ENCODE results near the gene SH3BGRL3. TPM values are rescaled to one million over a fixed set of nuclear protein-coding genes. Genes with fewer than 3 reads are reported as not detected.
A peak's percentile ranks its signal among the peaks of the same experiment; 100 is the strongest.

Gene SH3BGRL3
- total RNA-seq, 2 donors from 2014 or later, result 361 to 478 TPM

DNA sequence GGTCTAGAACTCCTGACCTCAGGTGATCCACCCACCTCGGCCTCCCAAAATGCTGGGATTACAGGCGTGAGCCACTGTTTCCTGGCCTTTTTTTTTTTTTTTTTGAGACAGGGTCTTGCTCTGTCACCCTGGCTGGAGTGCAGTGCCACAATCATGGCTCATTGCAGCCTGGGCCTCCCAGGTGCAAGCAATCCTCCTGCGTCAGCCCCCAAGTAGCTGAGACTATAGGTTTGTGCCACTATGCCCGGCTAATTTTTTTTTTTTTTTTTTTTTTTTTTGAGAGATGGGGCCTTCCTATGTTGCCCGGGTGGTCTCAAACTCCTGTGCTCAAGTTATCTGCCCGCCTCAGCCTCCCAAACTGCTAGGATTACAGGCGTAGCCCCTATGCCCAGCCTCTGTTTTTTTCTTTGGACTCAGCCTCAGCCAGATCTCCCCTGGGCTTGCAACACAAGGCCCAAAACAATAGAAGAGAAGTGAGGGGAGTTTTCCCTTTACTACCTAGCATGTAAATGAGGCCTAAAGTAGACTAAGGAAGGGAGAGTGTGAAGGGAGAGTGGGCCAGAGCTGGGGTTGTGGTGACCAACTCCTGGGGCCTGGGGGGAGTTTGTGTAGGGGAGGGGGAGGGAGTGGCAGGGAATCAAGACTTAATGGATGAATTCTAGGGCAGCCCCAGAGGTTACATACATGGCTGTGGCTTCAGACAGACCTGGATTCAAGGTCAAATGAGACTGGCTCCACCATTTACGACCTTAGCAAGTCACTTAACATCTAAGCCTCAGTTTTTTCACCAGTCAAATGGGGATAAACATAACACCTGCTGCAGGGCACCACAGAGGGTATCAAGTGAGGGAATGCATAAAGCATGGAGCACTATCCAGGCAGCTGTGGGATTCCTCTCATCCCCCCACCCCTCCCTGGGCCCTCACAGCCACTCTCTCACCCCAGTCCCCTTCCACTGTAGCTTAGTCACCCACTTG, 36.3 kb downstream of the SH3BGRL3 start:
- Histone ChIP-seq H3K27ac (no peak overlapping the region), H3K4me1 (no peaks in the 10 kb centered on the region), H3K27me3 (no peaks in the 10 kb centered on the region), H3K4me3 (no peak overlapping the region), H3K36me3 (no peaks in the 10 kb centered on the region), H3K9ac (ENCODE audit: low read depth in 2 of 2, low read length in 2 of 2) (no peak overlapping the region), H3K9me3 (no peaks in the 10 kb centered on the region)
- TF ChIP-seq CTCF (IDR thresholded peaks at IDR 0.05), result no peak
- no peak for DNase-seq
- intact Hi-C loops (cut with DNase I), result no loop called here

DNA sequence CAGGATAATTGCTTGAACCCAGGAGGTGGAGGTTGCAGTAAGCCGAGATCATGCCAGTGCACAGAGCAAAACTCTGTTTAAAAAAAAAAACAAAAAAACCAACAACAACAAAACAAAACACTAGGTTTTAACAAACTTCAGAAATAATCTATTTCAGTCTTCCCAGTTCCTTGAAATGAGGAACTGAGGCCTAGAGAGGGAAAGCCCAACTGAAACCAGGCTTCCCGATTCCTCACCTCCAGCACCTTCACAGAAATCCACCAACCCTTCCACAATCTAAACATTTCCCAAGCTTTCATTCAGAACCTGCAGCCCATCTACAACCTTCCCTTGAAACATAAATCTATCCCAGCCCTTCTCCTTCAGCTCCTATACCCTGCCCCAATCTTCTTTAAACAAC, 37.3 kb downstream of the SH3BGRL3 start:
- Histone ChIP-seq H3K27me3 (no peaks in the 10 kb centered on the region), H3K9me3 (no peaks in the 10 kb centered on the region), H3K9ac (ENCODE audit: low read depth in 2 of 2, low read length in 2 of 2) (no peak overlapping the region), H3K27ac (no peak overlapping the region), H3K4me1 (no peaks in the 10 kb centered on the region), H3K36me3 (no peaks in the 10 kb centered on the region), H3K4me3 (no peak overlapping the region)
- intact Hi-C loops (cut with DNase I), result no loop called here
- DNase-seq, result no peak
- TF ChIP-seq CTCF (IDR thresholded peaks at IDR 0.05), result no peak

DNA sequence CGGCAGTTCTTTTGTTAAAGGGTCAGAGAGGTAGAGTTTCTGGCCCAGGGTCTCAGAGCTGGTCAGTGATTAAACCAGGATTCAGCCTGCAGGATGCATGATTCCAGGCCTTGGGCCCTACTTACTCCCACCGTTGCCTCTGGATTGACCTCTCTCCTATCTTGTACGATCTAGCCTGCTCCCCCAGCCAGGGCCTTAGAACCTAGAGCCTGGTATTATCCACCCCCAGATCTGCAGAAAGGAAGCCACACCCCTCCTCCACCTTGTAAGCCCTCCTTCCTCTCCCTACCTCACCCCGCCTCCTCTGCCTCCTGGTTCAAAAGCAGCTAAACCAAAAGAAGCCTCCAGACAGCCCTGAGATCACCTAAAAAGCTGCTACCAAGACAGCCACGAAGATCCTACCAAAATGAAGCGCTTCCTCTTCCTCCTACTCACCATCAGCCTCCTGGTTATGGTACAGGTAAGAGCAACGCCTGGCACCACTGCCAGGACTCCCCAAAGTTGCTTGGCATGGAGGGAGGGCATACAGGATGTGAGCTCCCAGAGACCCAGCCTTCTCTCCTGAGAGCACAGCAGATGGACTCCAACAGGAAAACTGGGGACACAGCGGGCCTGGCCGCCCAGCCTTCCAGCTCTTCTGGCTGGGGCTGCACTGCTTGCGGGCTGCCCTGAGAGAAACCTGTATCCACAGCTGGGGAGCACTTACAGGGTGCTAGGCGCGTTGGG, 37.9 kb downstream of the SH3BGRL3 start, which contains the start of gene CD52:
TSS of gene CD52 (plus strand) at position 347 of the 726 bp plus-strand sequence. CDS start at position 407, 60 bp downstream.
- H3K4me1 ChIP-seq, result no peaks in the 10 kb centered on the region
- no peak for DNase-seq
- H3K9me3 ChIP-seq, result no peaks in the 10 kb centered on the region
- peak within 1 kb of the TSS; percentile 29 to 39 for H3K9ac ChIP-seq (ENCODE audit: low read depth in 2 of 2, low read length in 2 of 2)
- intact Hi-C loops (cut with DNase I), result no loop called here
- peak within 1 kb of the TSS; percentile 63 for H3K27ac ChIP-seq
- H3K4me3 ChIP-seq, result peak within 1 kb of the TSS; percentile 32
- no peaks in the 10 kb centered on the region for H3K27me3 ChIP-seq
- no peak for TF ChIP-seq CTCF (IDR thresholded peaks at IDR 0.05)
- H3K36me3 ChIP-seq, result no peaks in the 10 kb centered on the region

- Histone ChIP-seq H3K4me1 (no peaks in the 10 kb centered on the region), H3K9ac (ENCODE audit: low read depth in 2 of 2, low read length in 2 of 2) (peak overlapping the region in 1 of 2 donors; percentile 29), H3K27ac (peak overlapping the region; percentile 63), H3K4me3 (peak overlapping the region; percentile 32), H3K27me3 (no peaks in the 10 kb centered on the region), H3K36me3 (no peaks in the 10 kb centered on the region), H3K9me3 (no peaks in the 10 kb centered on the region)
- intact Hi-C loops (cut with DNase I), result no loop called here
- no peak for DNase-seq
- no peak for TF ChIP-seq CTCF (IDR thresholded peaks at IDR 0.05)
These were observed 38.6 kb downstream of the SH3BGRL3 start for GRCh38 chr1:26318338-26319064.

GRCh38 chr1:26320896-26321295, 41.0 kb downstream of the SH3BGRL3 start:
- DNase-seq, result no peak
- no peak for TF ChIP-seq CTCF (IDR thresholded peaks at IDR 0.05)
- H3K27ac ChIP-seq, result no peak overlapping the region

More at GRCh38 chr1:26320896-26321295, 41.0 kb downstream of the SH3BGRL3 start:
- Histone ChIP-seq H3K27me3 (no peaks in the 10 kb centered on the region), H3K9me3 (no peaks in the 10 kb centered on the region), H3K36me3 (no peaks in the 10 kb centered on the region), H3K4me3 (no peak overlapping the region), H3K4me1 (no peaks in the 10 kb centered on the region), H3K9ac (ENCODE audit: low read depth in 2 of 2, low read length in 2 of 2) (no peak overlapping the region)
- intact Hi-C loops (cut with DNase I), result loop anchor here (5.0 to 10.0 kb wide), 3 partner anchors 41 to 156 kb away; partner anchors contain the start of genes C1orf232 and ZNF593
